Adrenal gland (tissue), 12 donors: ENCODE data around the gene ADSL. TPM values are rescaled to one million over a fixed set of nuclear protein-coding genes. Genes with fewer than 3 reads are reported as not detected.
A peak's percentile ranks its signal among the peaks of the same experiment; 100 is the strongest.

Experiments used
- DNase-seq, 7 donors: peaks; one replicate each; pipeline ENCODE4 v3.0.0-alpha.2; 2019 to 2020
- H3K27ac ChIP-seq, 5 donors: fragments of 200-600 bp; sonication (generic) in 4 of 5; 1 replicate in 3 of 5; 2 replicates in 2 of 5; pipeline versions ENCODE4 v1.5.1 to v1.8.0; 2016 to 2020; ENCODE audit warnings: mild to moderate bottlenecking in 1 of 5
- H3K27me3 ChIP-seq: fragments of 200-600 bp; 2 replicates; pipeline ENCODE4 v1.8.0; 2021
- H3K36me3 ChIP-seq, 2 donors: fragments of 200-600 bp; replicated peaks in 1 of 2; 1 replicate in 1 of 2; 2 replicates in 1 of 2; pipeline versions ENCODE4 v1.5.1 to v1.8.0; 2018 to 2022
- H3K4me1 ChIP-seq, 2 donors: fragments of 200-600 bp; replicated peaks in 1 of 2; 1 replicate in 1 of 2; 2 replicates in 1 of 2; pipeline versions ENCODE4 v1.5.1 to v1.8.0; 2018 to 2021
- H3K4me3 ChIP-seq, 4 donors: fragments of 200-600 bp; sonication (generic) in 3 of 4; one replicate each; pipeline ENCODE4 v1.5.1; 2016 to 2018
- H3K9me3 ChIP-seq, 3 donors: fragments of 200-600 bp; sonication (generic) in 1 of 3; replicated peaks in 1 of 3; 1 replicate in 2 of 3; 2 replicates in 1 of 3; pipeline versions ENCODE4 v1.5.1 to v1.8.0; 2016 to 2021
- POLR2A ChIP-seq, 2 donors: fragments of 450-650 bp; IDR thresholded peaks; one replicate each; pipeline ENCODE4 v1.6.1; 2017; ENCODE audit warnings: antibody characterized with exemption in 2 of 2, mild to moderate bottlenecking in 2 of 2, moderate library complexity in 1 of 2
- WGBS, 4 donors: extraction: QIAGEN DNeasy Blood & Tissue Kit in 2 of 4; methylation state at CpG; one replicate each; pipeline versions ENCODE4 v1.1.5 to v1.1.7; 2013 to 2017; 5-methylcytosine and 5-hydroxymethylcytosine counted together
- intact Hi-C, 2 donors: fragments of 100-400 bp; cut with DNase I; formaldehyde crosslinking; loops; one replicate each; pipeline versions ENCODE4 v1.14.1 to v1.15.0; 2022 to 2023
- polyA plus RNA-seq, 3 donors: library from polyadenylated mRNA; stranded (reverse); fragments of 200-250 nt in 2 of 3; fragments of 350-450 nt in 1 of 3; fragmentation: Illumina TruSeq in 1 of 3; extraction: RNeasy Lipid Tissue Mini Kit (QIAGEN cat#74804) in 1 of 3; gene quantifications; one replicate each; pipeline ENCODE4 v1.2.3, GENCODE V29; 2013 to 2014
- total RNA-seq, 9 donors: library from RNA; depleted of rRNA in 4 of 9; stranded (reverse); fragments of >200 nt in 4 of 9; fragments of 120-200 nt in 1 of 9; fragmentation: NEBNext Ultra II Directional in 1 of 9; extraction: Animal tissue kit (Norgen Biotek cat#: 25700) in 1 of 9; gene quantifications; one replicate each; pipeline versions ENCODE4 v1.1.0 to v1.2.4, GENCODE V29; 2013 to 2023
- TF ChIP-seq, protein P1 (sequence below), 6 experiments: fragments of 450-650 bp in 4 of 6; fragments of 200-600 bp in 2 of 6; sonication (generic) in 1 of 6; IDR thresholded peaks; 1 replicate in 5 of 6; 2 replicates in 1 of 6; pipeline versions ENCODE4 v1.5.1 to v1.8.0; 2016 to 2021; ENCODE audit warnings: antibody characterized with exemption in 6 of 6, mild to moderate bottlenecking in 2 of 6, moderate library complexity in 1 of 6
- donor health status: healthy with polysubstance abuse.
- donor health status: Bipolar disorder and iron deficiency.
- donor health status: DM: yes; HTN: yes; CAD: no.
- donor health status: DM: no; HTN: no; CAD: no.
- donor health status: DM: no; HTN: no; CAD: no.
- donor health status: DM: yes; HTN: yes; CAD: no.

ADSL gene
- total and polyA plus RNA-seq, 12 donors: 26.8 to 107 (median 57.5) TPM

DNA sequence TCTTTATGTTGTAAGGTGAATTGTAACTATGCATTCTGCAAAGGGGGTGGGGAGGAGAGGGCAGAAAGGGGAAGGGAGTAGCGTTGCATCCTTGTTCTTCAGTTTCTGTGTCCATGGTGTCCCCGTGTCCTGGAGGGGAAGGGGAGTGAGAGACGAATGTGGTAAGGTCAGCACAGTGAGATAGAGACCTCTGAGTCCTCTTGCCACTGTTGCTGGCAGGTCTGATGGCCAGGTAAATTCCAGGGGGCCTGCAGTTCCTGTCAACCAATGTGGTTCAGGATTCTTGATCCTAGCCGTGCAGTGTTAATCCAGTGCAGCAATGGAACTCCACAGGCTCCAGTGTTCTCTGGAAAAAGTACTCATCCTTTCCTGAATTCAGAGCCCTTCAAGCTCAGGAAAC lies 14.6 kb upstream of the ADSL start:
- intact Hi-C loops: loop anchor here in 1 of 2 donors (10.0 kb wide), 1 partner anchor 277 kb away; no protein-coding TSS in a partner anchor
- peak in 1 of 7 donors; percentile 10 for DNase-seq
- Histone ChIP-seq H3K4me3 (no peak overlapping the region), H3K27ac (no peak overlapping the region), H3K4me1 (no peaks in the 10 kb centered on the region), H3K36me3 (peaks cover 0 to 9% of the 10 kb centered on the region in 2 donors), H3K27me3 (no peaks in the 10 kb centered on the region), H3K9me3 (no peaks in the 10 kb centered on the region)
- TF ChIP-seq POLR2A (IDR thresholded peaks at IDR 0.05): no peak
- TF ChIP-seq, protein P1, sequence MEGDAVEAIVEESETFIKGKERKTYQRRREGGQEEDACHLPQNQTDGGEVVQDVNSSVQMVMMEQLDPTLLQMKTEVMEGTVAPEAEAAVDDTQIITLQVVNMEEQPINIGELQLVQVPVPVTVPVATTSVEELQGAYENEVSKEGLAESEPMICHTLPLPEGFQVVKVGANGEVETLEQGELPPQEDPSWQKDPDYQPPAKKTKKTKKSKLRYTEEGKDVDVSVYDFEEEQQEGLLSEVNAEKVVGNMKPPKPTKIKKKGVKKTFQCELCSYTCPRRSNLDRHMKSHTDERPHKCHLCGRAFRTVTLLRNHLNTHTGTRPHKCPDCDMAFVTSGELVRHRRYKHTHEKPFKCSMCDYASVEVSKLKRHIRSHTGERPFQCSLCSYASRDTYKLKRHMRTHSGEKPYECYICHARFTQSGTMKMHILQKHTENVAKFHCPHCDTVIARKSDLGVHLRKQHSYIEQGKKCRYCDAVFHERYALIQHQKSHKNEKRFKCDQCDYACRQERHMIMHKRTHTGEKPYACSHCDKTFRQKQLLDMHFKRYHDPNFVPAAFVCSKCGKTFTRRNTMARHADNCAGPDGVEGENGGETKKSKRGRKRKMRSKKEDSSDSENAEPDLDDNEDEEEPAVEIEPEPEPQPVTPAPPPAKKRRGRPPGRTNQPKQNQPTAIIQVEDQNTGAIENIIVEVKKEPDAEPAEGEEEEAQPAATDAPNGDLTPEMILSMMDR (IDR thresholded peaks at IDR 0.05): no peak
- 80 to 90% (median 84%) methylated on average over 4 of the region's 4 CpGs for WGBS, 4 donors

DNA sequence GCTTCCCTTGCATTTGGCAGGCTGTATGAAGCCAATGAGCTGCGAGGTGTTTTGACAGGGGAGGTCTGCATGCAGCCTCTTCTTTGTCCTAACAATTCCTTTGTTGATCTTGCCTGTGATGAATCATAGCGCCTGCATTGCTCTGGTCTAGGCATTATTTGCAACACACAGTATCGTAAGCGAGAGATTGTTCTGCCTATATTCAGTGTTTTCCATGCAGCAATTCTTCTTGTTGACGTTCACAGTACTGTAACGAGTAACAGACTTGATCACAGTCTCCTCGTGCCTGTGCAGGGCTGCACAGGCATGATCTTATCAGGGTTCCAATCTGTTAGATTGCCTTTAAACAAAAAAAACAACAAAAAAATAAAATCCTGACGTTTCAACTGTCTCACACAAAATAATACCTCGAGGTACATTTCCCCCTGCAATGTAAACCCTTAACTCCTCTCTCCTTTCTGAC lies 13.9 kb upstream of the ADSL start:
- TF ChIP-seq, protein P1 (IDR thresholded peaks at IDR 0.05): no peak
- no peak for TF ChIP-seq POLR2A (IDR thresholded peaks at IDR 0.05)
- peak in 1 of 7 donors; percentile 24 for DNase-seq
- no peak overlapping the region for H3K4me3 ChIP-seq
- peaks cover 0 to 9% of the 10 kb centered on the region in 2 donors for H3K36me3 ChIP-seq
- 71 to 80% (median 78%) methylated on average over 9 of the region's 9 CpGs for WGBS, 4 donors
- H3K9me3 ChIP-seq: no peaks in the 10 kb centered on the region
- no peak overlapping the region for H3K27ac ChIP-seq
- H3K4me1 ChIP-seq: no peaks in the 10 kb centered on the region
- H3K27me3 ChIP-seq: no peaks in the 10 kb centered on the region
- intact Hi-C loops: loop anchor here in 1 of 2 donors (10.0 kb wide), 1 partner anchor 278 kb away; no protein-coding TSS in a partner anchor

DNA sequence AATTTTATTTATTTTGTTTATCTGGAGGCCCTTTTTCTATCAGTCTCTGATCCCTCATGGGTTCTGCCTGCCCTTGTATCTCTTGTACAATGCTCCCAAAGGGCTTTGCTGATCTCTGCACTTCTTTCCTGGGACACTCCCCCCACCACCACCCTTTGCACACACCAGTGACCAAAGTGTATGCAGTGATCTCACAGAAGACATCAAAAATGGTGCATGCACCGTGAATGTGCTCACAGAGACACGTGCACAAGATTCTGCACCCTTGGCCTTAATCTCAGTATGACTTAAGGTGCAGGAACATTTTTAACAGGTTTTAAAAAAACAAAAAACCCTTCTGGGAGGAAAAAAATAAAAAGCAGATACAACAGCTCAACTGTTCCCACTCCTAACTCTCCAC lies 12.2 kb upstream of the ADSL start:
- DNase-seq: no peak
- Histone ChIP-seq H3K9me3 (no peaks in the 10 kb centered on the region), H3K4me1 (no peaks in the 10 kb centered on the region), H3K27ac (no peak overlapping the region), H3K27me3 (no peaks in the 10 kb centered on the region), H3K36me3 (peaks cover 0 to 3% of the 10 kb centered on the region in 2 donors), H3K4me3 (no peak overlapping the region)
- intact Hi-C loops: loop anchor here in 1 of 2 donors (10.0 kb wide), 1 partner anchor 279 kb away; no protein-coding TSS in a partner anchor
- TF ChIP-seq, protein P1 (IDR thresholded peaks at IDR 0.05): no peak
- TF ChIP-seq POLR2A (IDR thresholded peaks at IDR 0.05): no peak
- WGBS, 4 donors: 83 to 94% (median 90%) methylated on average over 2 of the region's 2 CpGs

DNA sequence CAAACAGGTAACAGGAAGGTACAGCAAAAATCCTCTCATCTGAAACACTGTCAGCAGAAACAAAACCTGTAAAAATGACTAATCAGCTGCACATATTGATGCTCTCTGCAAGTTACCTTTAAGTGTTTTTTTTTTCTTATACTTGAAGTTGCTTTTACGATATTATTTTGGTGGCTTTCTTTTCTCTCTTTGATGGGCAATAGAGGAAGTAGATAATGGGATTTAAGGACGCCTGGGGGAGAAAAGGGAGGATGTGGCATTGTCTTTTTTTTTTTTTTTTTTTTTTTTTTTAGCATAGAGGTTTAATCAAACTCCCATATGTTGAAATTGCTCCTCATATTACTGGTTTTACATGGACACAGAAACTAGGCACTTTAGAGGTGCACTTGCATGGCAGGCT lies 11.4 kb upstream of the ADSL start:
- intact Hi-C loops: loop anchor here in 1 of 2 donors (10.0 kb wide), 1 partner anchor 280 kb away; no protein-coding TSS in a partner anchor
- no peak overlapping the region for H3K27ac ChIP-seq
- no peak for DNase-seq
- no peaks in the 10 kb centered on the region for H3K27me3 ChIP-seq
- no peak overlapping the region for H3K4me3 ChIP-seq
- 51 to 64% (median 57%) methylated on average over 2 of the region's 2 CpGs for WGBS, 4 donors
- no peaks in the 10 kb centered on the region for H3K9me3 ChIP-seq
- TF ChIP-seq POLR2A (IDR thresholded peaks at IDR 0.05): no peak
- TF ChIP-seq, protein P1 (IDR thresholded peaks at IDR 0.05): no peak
- H3K4me1 ChIP-seq: no peaks in the 10 kb centered on the region
- H3K36me3 ChIP-seq: peaks cover 0 to 3% of the 10 kb centered on the region in 2 donors
